Measurements from ENCODE around the gene PTPRN2. TPM values are rescaled to one million over a fixed set of nuclear protein-coding genes. Genes with fewer than 3 reads are reported as not detected.

The PTPRN2 gene
- total RNA-seq, 1 experiment from 2014 or later, result 4.4 TPM

- DNase-seq (ENCODE audit: low spot score), result no peak
Observed at GRCh38 chr7:157890921-157891401, 696.7 kb downstream of the PTPRN2 start.

DNA sequence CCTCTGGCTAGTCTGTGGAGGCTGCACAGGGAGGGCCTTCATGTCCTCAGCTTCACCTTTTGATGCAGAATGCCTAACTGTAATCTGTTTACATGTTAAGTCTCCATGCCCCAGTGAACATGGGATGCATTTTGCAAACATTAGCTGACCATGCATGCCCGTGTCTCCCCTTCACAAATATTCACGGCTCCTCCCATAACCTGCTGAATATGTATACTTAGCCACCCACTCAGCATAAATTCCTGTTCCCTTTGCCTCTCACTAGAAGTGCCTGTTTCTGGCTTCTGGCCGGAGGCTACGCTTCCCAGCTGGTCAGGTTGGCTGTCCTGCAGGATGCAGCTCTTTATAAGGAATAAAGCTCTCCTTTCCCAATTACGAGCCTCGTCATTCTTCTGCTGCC lies 698.1 kb downstream of the PTPRN2 start:
- no peak for DNase-seq (ENCODE audit: low spot score)

DNA sequence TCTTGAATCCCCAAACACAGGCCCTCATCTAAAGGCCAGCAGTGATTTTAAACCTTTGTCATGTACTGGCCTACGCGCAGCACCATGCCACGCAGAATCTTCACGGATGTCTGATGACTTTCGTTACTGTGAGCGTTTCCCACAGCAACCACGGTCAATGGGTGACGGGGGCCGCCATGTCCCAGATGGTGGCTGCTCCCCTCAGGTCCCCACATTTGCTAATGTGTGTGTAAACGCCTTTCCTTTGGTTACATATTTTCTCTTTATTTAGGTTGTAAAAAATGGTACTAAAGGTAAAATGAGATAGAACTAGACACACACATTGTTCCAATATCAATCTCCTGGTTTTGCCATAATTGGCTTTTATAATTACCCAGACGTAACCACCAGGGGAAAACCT lies 699.0 kb downstream of the PTPRN2 start:
- no peak for DNase-seq (ENCODE audit: low spot score)

DNA sequence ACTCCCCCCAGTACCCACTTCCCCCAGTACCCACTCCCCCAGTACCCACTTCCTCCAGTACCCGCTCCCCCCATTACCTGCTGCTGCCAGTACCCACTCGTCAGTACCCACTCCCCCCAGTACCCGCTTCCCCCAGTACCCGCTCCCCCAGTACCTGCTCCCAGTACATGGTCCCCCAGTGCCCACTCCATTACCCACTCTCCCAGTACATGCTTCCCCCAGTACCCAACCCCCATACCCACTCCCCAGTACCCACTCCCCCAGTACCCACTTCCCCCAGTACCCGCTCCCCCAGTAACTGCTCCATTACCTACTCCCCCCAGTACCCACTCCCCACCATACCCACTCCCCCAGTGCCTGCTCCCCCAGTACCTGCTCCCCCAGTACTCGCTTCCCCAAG lies 700.2 kb downstream of the PTPRN2 start:
- no peak for DNase-seq (ENCODE audit: low spot score)

- no peak for DNase-seq (ENCODE audit: low spot score)
Observed at GRCh38 chr7:157886711-157887110, 700.9 kb downstream of the PTPRN2 start.

- DNase-seq (ENCODE audit: low spot score), result no peak
Observed at GRCh38 chr7:157886266-157886665, 701.4 kb downstream of the PTPRN2 start.

DNA sequence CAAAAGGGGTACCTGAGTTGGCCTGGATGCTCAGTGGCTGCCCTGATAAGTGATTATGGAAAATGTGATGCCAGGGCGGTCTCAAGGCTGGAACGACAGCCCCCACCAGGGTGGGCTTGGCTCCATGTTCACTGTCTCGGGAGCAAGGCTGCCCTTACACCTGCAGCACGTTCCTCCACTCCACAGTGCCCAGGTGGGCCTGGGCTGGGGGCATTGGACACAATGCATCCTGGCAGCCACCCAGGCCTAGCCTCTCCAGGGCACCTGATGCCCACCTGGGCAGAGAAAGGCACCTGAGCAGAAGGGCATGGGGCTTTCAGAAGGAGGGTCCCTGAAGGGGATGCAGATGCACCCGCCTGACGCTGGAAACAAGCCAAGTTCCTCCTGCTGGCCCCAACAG lies 702.5 kb downstream of the PTPRN2 start:
- no peak for DNase-seq (ENCODE audit: low spot score)

- no peak for DNase-seq (ENCODE audit: low spot score)
Observed at GRCh38 chr7:157884461-157885062, 703.1 kb downstream of the PTPRN2 start.

DNA sequence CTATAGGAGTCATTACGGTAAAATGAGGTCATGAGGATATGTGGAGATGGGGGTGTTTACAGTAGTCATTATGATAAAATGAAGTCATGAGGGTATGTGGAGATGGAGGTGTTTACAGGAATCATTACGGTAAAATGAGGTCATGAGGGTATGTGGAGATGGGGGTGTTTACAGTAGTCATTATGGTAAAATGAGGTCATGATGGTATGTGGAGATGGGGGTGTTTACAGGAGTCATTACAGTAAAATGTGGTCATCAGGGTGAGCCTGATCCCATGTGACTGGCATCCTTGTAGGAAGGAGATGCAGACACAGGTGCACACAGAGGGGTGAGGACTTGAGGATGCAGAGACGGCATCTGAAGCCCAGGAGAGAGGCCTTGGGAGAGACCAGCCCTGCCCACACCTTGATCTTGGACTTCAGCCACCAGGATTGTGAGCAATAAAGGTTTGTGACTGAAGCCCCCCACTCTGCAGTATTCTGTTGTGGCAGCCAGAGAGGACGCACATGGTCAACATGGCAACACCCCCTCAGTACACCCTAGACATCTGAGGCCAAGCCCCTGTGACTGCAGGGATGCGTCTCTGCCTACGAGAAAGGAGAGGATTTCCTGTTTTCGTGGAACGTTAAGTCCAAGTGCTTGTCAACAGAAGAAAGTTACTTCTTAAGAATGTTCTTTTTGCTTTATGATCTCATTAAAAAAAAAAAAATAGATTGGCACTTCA lies 706.4 kb downstream of the PTPRN2 start:
- peak; percentile 3 for DNase-seq (ENCODE audit: low spot score)

DNA sequence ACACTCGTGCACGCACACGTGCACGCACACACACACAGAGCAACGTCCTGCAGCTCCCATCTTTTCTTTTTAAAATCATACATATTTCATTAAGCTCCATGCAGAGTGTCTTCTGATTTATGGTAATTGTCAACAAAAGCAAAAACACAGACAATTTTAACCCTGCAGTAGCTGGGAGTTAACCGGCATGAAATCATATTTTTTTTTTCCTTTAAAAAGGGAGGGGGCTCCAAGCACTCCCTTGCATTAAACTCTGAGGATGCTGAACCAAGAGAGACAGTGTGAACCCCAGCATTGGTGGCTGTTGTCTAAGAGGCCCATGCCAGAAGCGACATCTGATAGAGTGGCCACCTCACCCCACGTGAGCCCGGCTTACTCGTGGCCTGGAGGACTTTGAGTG lies 708.2 kb downstream of the PTPRN2 start:
- DNase-seq (ENCODE audit: low spot score), result no peak

DNA sequence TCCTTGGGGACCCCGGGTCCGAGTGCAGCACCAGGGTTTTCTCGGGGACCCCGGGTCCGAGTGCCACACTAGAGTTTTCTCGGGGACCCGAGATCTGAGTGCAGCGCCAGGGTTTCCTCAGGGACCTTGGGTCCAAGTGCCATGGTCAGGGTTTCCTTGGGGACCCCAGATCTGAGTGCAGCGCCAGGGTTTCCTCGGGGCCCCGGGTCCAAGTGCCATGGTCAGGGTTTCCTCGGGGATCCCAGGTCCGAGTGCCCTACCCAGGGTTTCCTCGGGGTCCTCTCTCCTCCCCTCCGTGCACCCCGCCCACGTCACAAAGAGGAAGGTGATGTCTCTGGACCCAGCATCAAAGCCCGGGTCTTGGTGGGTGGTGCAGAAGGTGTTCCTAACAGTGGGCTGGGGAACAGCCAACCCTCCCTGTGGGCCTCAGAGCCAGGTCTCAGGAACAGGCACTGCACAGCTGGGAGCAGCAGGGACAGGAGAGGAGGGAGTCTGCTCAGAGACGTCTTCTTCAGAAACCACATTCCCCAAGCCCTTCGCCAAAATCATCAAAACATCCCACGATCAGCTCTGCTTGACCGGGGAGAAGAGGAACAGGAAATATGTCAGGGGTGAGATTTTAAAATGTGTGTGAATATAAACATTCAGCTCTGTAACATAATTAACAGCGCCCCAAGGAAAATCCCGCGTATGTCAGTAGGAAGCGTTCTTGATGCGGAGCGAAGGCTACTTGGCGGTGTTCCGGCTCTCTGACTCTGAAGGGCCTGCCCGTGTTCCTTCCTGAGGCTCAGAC lies 710.1 kb downstream of the PTPRN2 start:
- DNase-seq (ENCODE audit: low spot score), result no peak

DNA sequence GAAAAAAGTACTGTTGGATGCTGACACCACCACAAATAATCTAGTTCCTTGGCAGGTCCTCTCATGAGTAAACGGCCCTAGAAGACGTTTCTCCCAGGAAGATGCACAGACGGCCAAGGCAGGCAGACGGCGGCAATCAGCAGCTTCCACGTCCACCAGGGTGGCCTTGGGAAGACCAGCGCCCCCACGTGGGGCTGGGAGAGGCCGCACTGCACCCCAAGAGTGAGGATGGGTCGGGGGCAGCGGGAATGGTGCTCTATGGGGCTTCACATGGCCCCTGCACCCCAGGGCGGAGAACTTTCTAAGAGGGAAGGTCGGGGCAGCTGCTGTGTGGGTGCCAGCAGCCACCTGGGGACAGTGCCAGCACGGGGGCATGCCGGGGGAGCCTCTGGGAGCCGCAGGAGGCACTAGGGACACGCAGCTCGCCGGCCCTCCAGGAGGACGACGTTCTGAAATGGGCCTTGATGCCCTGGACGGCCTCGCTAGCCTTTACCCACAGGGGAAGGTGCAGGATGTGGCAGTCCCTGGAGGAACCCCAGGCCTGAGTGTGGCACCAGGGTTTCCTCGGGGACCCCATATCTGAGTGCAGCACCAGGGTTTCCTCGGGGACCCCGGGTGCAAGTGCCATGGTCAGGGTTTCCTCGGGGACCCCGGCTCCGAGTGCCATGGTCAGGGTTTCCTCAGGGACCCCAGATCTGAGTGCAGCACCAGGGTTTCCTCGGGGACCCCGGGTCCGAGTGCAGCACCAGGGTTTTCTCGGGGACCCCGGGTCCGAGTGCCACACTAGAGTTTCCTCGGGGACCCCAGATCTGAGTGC lies 710.9 kb downstream of the PTPRN2 start:
- no peak for DNase-seq (ENCODE audit: low spot score)

GRCh38 chr7:157875230-157876179 lies 712.1 kb downstream of the PTPRN2 start:
- peak; percentile 64 for DNase-seq (ENCODE audit: low spot score)

DNA sequence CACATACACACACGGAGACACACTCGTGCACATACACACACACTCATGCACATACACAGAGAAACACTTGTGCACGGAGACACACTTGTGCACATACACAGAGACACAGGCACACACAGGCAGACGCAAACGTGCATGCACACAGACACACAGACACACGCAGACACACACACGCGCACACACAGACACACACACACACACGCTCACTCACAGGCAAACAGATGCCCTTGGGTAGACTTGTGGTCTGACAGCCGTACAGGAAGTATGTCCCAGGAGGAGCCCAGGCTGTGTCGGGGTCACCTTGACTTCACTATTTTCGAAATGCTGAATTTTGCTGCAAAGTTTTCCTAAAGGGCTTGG lies 712.8 kb downstream of the PTPRN2 start:
- DNase-seq (ENCODE audit: low spot score), result no peak

GRCh38 chr7:157874208-157874816 lies 713.3 kb downstream of the PTPRN2 start:
- no peak for DNase-seq (ENCODE audit: low spot score)

DNA sequence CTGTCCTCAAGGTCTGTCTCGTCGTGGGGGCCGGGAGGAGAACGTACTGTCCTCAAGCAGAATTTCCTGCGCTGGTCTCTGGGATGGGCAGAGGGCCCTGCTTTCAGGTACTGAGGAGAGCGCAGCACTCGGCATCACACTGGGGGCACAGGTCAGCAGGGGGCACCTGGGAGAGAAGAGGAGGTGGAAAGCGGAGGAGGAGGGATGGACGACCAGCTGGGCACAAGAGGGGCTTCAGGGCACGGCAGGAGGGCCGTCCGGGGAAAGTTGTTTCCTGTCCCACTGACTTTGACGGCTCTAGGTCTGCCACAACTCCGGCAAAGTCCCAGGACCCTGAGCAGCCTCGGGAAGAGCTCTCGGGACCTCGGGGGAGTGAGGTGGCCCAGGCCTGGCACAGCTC lies 714.0 kb downstream of the PTPRN2 start:
- DNase-seq (ENCODE audit: low spot score), result no peak

- no peak for DNase-seq (ENCODE audit: low spot score)
Observed at GRCh38 chr7:157873181-157873580, 714.4 kb downstream of the PTPRN2 start.

GRCh38 chr7:157872447-157872846 lies 715.2 kb downstream of the PTPRN2 start:
- DNase-seq (ENCODE audit: low spot score), result no peak

GRCh38 chr7:157871681-157872080 lies 715.9 kb downstream of the PTPRN2 start:
- no peak for DNase-seq (ENCODE audit: low spot score)

- no peak for DNase-seq (ENCODE audit: low spot score)
Observed at GRCh38 chr7:157870644-157871290, 716.9 kb downstream of the PTPRN2 start.
